ENCODE data around the gene FNDC10. TPM values are rescaled to one million over a fixed set of nuclear protein-coding genes. Genes with fewer than 3 reads are reported as not detected.
"Not testable (repeated sequence)": the region's sequence is repeated elsewhere in the genome, so short reads cannot be mapped to it uniquely, and the experiment has no call there.

The FNDC10 gene
- polyA plus RNA-seq (ENCODE audit: insufficient read length in 4 of 4) = 1 to 10 TPM; 1.6 to 5.1 (median 4.0) TPM

- DNase-seq (ENCODE audit: low read depth in 4 of 4, low spot score in 2 of 4) = no peak
These were observed at the start of gene FNDC10 for GRCh38 chr1:1599935-1600860. TSS of gene FNDC10 (minus strand) at chr1:1600135. CDS start at chr1:1600015, 120 bp downstream.

- DNase-seq (ENCODE audit: low read depth in 4 of 4, low spot score in 2 of 4) = not testable (repeated sequence)
These were observed 48.3 kb upstream of the FNDC10 start for GRCh38 chr1:1648265-1648664.

- DNase-seq (ENCODE audit: low read depth in 4 of 4, low spot score in 2 of 4) = not testable (repeated sequence)
These were observed 47.8 kb upstream of the FNDC10 start for GRCh38 chr1:1647567-1648241.

- DNase-seq (ENCODE audit: low read depth in 4 of 4, low spot score in 2 of 4) = not testable (repeated sequence)
These were observed 46.4 kb upstream of the FNDC10 start for GRCh38 chr1:1646326-1646725.

GRCh38 chr1:1640711-1641461, 41.0 kb upstream of the FNDC10 start:
- DNase-seq (ENCODE audit: low read depth in 4 of 4, low spot score in 2 of 4) = not testable (repeated sequence)

GRCh38 chr1:1640081-1640480, 40.1 kb upstream of the FNDC10 start:
- not testable (repeated sequence) for DNase-seq (ENCODE audit: low read depth in 4 of 4, low spot score in 2 of 4)

GRCh38 chr1:1639368-1639767, 39.4 kb upstream of the FNDC10 start:
- DNase-seq (ENCODE audit: low read depth in 4 of 4, low spot score in 2 of 4) = not testable (repeated sequence)

GRCh38 chr1:1638528-1638927, 38.6 kb upstream of the FNDC10 start:
- DNase-seq (ENCODE audit: low read depth in 4 of 4, low spot score in 2 of 4) = not testable (repeated sequence)

GRCh38 chr1:1637479-1637875, 37.5 kb upstream of the FNDC10 start:
- not testable (repeated sequence) for DNase-seq (ENCODE audit: low read depth in 4 of 4, low spot score in 2 of 4)

- DNase-seq (ENCODE audit: low read depth in 4 of 4, low spot score in 2 of 4) = not testable (repeated sequence)
These were observed 36.9 kb upstream of the FNDC10 start for GRCh38 chr1:1636621-1637478.

GRCh38 chr1:1634613-1635012, 34.7 kb upstream of the FNDC10 start:
- DNase-seq (ENCODE audit: low read depth in 4 of 4, low spot score in 2 of 4) = not testable (repeated sequence)

- not testable (repeated sequence) for DNase-seq (ENCODE audit: low read depth in 4 of 4, low spot score in 2 of 4)
These were observed 33.5 kb upstream of the FNDC10 start for GRCh38 chr1:1633409-1633808.

- DNase-seq (ENCODE audit: low read depth in 4 of 4, low spot score in 2 of 4) = no peak
These were observed 32.0 kb upstream of the FNDC10 start, which contains the start of gene MMP23B for GRCh38 chr1:1631782-1632420. TSS of gene MMP23B (plus strand) at chr1:1632173. CDS start at chr1:1632219, 46 bp downstream.

GRCh38 chr1:1630965-1631781, 31.2 kb upstream of the FNDC10 start:
- no peak for DNase-seq (ENCODE audit: low read depth in 4 of 4, low spot score in 2 of 4)

- DNase-seq (ENCODE audit: low read depth in 4 of 4, low spot score in 2 of 4) = peak in 1 of 4 donors; percentile 73
These were observed 30.4 kb upstream of the FNDC10 start for GRCh38 chr1:1630191-1630964.

GRCh38 chr1:1629430-1630190, 29.7 kb upstream of the FNDC10 start:
- no peak for DNase-seq (ENCODE audit: low read depth in 4 of 4, low spot score in 2 of 4)

Measured in left renal cortex interstitium (tissue), 4 donors.